ENCODE data around the gene ANKRD44. TPM values are rescaled to one million over a fixed set of nuclear protein-coding genes. Genes with fewer than 3 reads are reported as not detected.

The ANKRD44 gene
- total RNA-seq, 1 experiment from 2014 or later = 7.8 TPM

DNA sequence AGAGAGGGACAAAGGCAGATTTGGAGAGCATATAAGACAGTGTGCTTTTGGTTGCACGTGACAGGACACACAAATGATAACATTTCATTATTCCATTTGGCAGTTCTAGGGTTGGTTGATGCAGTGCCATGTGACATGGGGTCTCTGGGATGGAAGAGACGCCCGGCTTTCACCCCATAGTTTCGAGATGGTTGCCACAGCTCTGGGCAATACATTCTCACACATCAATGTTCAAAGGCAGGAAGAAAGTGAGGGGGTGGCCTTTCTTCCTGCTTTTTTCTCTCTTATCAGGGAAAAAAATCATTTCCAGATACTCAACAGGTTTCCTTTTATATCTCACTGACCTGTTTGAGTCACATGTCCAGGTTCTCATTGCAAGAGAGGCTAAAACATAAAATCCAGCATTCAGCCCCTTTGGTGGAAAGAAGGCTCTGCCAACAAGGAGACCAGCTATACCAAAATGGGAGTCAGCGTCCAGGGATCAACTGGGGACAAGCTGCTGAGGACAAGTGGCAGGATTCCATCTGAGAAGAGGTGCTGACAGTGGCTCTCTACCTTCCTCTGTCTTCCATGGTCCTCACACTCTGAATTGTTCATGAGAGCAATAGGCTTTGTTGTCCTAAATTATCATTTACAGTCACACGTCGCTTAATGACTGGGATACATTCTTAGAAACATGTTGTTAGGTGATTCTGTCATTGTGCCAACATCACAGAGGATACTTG, 29.1 kb upstream of the ANKRD44 start:
- TF ChIP-seq, protein P1, sequence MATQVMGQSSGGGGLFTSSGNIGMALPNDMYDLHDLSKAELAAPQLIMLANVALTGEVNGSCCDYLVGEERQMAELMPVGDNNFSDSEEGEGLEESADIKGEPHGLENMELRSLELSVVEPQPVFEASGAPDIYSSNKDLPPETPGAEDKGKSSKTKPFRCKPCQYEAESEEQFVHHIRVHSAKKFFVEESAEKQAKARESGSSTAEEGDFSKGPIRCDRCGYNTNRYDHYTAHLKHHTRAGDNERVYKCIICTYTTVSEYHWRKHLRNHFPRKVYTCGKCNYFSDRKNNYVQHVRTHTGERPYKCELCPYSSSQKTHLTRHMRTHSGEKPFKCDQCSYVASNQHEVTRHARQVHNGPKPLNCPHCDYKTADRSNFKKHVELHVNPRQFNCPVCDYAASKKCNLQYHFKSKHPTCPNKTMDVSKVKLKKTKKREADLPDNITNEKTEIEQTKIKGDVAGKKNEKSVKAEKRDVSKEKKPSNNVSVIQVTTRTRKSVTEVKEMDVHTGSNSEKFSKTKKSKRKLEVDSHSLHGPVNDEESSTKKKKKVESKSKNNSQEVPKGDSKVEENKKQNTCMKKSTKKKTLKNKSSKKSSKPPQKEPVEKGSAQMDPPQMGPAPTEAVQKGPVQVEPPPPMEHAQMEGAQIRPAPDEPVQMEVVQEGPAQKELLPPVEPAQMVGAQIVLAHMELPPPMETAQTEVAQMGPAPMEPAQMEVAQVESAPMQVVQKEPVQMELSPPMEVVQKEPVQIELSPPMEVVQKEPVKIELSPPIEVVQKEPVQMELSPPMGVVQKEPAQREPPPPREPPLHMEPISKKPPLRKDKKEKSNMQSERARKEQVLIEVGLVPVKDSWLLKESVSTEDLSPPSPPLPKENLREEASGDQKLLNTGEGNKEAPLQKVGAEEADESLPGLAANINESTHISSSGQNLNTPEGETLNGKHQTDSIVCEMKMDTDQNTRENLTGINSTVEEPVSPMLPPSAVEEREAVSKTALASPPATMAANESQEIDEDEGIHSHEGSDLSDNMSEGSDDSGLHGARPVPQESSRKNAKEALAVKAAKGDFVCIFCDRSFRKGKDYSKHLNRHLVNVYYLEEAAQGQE (IDR thresholded peaks at IDR 0.05; ENCODE audit: insufficient read depth in 1 of 2, low read depth in 2 of 2, low read length in 1 of 2) = no peak
- TF ChIP-seq SIN3A (IDR thresholded peaks at IDR 0.05; ENCODE audit: borderline replicate concordance, insufficient read depth, low read depth, low read length) (no peak), POLR2AphosphoS5 (IDR thresholded peaks at IDR 0.05; ENCODE audit: low read depth, low read length) (no peak), TCF7L2 (IDR thresholded peaks at IDR 0.05; ENCODE audit: low read depth, low read length) (no peak)
- TF ChIP-seq, protein P2, sequence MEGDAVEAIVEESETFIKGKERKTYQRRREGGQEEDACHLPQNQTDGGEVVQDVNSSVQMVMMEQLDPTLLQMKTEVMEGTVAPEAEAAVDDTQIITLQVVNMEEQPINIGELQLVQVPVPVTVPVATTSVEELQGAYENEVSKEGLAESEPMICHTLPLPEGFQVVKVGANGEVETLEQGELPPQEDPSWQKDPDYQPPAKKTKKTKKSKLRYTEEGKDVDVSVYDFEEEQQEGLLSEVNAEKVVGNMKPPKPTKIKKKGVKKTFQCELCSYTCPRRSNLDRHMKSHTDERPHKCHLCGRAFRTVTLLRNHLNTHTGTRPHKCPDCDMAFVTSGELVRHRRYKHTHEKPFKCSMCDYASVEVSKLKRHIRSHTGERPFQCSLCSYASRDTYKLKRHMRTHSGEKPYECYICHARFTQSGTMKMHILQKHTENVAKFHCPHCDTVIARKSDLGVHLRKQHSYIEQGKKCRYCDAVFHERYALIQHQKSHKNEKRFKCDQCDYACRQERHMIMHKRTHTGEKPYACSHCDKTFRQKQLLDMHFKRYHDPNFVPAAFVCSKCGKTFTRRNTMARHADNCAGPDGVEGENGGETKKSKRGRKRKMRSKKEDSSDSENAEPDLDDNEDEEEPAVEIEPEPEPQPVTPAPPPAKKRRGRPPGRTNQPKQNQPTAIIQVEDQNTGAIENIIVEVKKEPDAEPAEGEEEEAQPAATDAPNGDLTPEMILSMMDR (IDR thresholded peaks at IDR 0.05) = no peak
- ATAC-seq = no peak
- POLR2A ChIA-PET = no interaction called here
- intact Hi-C loops (cut with micrococcal nuclease; ENCODE audit: unreplicated experiment) = no loop called here
- Histone ChIP-seq H3K36me3 (ENCODE audit: control insufficient read depth, insufficient read depth, low read length) (no peaks in the 10 kb centered on the region), H3K9me3 (ENCODE audit: control insufficient read depth, insufficient read depth, low read depth, low read length) (no peaks in the 10 kb centered on the region), H3K27me3 (ENCODE audit: control insufficient read depth, insufficient read depth, low read length) (no peaks in the 10 kb centered on the region), H3K27ac (ENCODE audit: low read length) (no peak overlapping the region), H3K4me1 (ENCODE audit: control insufficient read depth, insufficient read depth, low read length) (no peaks in the 10 kb centered on the region), H3K4me3 (ENCODE audit: low read depth in 2 of 2, low read length in 2 of 2) (no peak overlapping the region)
- no TSS peak for BruUV-seq (replicated peaks)
- DNase-seq (ENCODE audit: low read depth, low spot score) = no peak
- in situ Hi-C loops (cut with HindIII; ENCODE audit: low pct_unique_long_range_greater_than_20kb, low sequenced_read_pairs) = no loop called here
- CTCF ChIA-PET = no interaction called here

DNA sequence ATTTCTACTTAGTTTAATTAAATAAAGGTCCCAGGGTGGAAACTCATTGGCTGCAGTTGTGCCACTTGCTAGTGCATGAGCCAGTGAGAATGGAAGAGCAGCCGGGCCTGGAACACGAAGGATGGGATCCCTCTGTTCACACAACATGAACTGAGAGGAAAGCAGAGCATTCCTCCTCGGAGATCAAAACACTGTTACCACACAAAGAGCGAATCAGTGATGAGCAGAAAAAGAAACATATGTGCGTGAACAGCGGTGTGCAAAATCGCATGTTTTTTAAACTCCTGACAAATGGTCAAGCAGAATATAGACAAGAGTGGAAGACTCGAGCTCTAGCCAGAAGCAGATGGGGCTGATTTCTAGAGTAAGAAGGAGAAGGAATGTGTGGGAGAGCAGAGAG, 28.4 kb upstream of the ANKRD44 start:
- CTCF ChIA-PET = no interaction called here
- Histone ChIP-seq H3K4me1 (ENCODE audit: control insufficient read depth, insufficient read depth, low read length) (no peaks in the 10 kb centered on the region), H3K27ac (ENCODE audit: low read length) (no peak overlapping the region), H3K36me3 (ENCODE audit: control insufficient read depth, insufficient read depth, low read length) (no peaks in the 10 kb centered on the region), H3K4me3 (ENCODE audit: low read depth in 2 of 2, low read length in 2 of 2) (no peak overlapping the region), H3K27me3 (ENCODE audit: control insufficient read depth, insufficient read depth, low read length) (no peaks in the 10 kb centered on the region), H3K9me3 (ENCODE audit: control insufficient read depth, insufficient read depth, low read depth, low read length) (no peaks in the 10 kb centered on the region)
- POLR2A ChIA-PET = no interaction called here
- no peak for ATAC-seq
- intact Hi-C loops (cut with micrococcal nuclease; ENCODE audit: unreplicated experiment) = no loop called here
- DNase-seq (ENCODE audit: low read depth, low spot score) = no peak
- in situ Hi-C loops (cut with HindIII; ENCODE audit: low pct_unique_long_range_greater_than_20kb, low sequenced_read_pairs) = no loop called here
- TF ChIP-seq SIN3A (IDR thresholded peaks at IDR 0.05; ENCODE audit: borderline replicate concordance, insufficient read depth, low read depth, low read length) (no peak), POLR2AphosphoS5 (IDR thresholded peaks at IDR 0.05; ENCODE audit: low read depth, low read length) (no peak), TCF7L2 (IDR thresholded peaks at IDR 0.05; ENCODE audit: low read depth, low read length) (no peak)
- TF ChIP-seq, protein P2 (IDR thresholded peaks at IDR 0.05) = no peak
- TF ChIP-seq, protein P1 (IDR thresholded peaks at IDR 0.05; ENCODE audit: insufficient read depth in 1 of 2, low read depth in 2 of 2, low read length in 1 of 2) = no peak
- BruUV-seq (replicated peaks) = no TSS peak
